PC-3 (cell line): ENCODE measurements around the gene KBTBD12.

Source experiments
- CTCF ChIP-seq: fragments of 300-600 bp; sonication (generic); conservative IDR thresholded peaks from 2 replicates; pipeline ENCODE4 v1.5.1; 2017; ENCODE audit warnings: antibody characterized with exemption, low read depth, mild to moderate bottlenecking, low read length
- EZH2 ChIP-seq: fragments of 300-600 bp; sonication (generic); IDR thresholded peaks from one replicate; pipeline ENCODE4 v1.6.1; 2017; ENCODE audit warnings: antibody characterized with exemption, mild to moderate bottlenecking, low read length; ENCODE audit not compliant: unreplicated experiment
- EZH2phosphoT487 ChIP-seq: fragments of 300-600 bp; sonication (generic); IDR thresholded peaks from 2 replicates; pipeline ENCODE4 v1.6.1; 2018; ENCODE audit warnings: mild to moderate bottlenecking, antibody characterized with exemption, low read length, borderline replicate concordance

- TF ChIP-seq CTCF = no peak
- TF ChIP-seq EZH2 = no peak
- TF ChIP-seq EZH2phosphoT487 = no peak
Measured at GRCh38 chr3:128016502-128016901, 101.5 kb downstream of the KBTBD12 start.
